ENCODE results near the gene TRIM69.
"Not testable (repeated sequence)": the region's sequence is repeated elsewhere in the genome, so short reads cannot be mapped to it uniquely, and the experiment has no call there.

- not testable (repeated sequence) for TF ChIP-seq CTCF, POLR2A (IDR thresholded peaks at IDR 0.05)
These were observed 3.0 kb downstream of the TRIM69 start for GRCh38 chr15:44739222-44739847.
